COLO668 (cell line): ENCODE data around the gene LIF.

Source experiments
- DNase-seq: peaks from one replicate; lab custom pipeline; 2025; ENCODE audit not compliant: unreplicated experiment; lab: John Stamatoyannopoulos, UW

Gene LIF

DNA sequence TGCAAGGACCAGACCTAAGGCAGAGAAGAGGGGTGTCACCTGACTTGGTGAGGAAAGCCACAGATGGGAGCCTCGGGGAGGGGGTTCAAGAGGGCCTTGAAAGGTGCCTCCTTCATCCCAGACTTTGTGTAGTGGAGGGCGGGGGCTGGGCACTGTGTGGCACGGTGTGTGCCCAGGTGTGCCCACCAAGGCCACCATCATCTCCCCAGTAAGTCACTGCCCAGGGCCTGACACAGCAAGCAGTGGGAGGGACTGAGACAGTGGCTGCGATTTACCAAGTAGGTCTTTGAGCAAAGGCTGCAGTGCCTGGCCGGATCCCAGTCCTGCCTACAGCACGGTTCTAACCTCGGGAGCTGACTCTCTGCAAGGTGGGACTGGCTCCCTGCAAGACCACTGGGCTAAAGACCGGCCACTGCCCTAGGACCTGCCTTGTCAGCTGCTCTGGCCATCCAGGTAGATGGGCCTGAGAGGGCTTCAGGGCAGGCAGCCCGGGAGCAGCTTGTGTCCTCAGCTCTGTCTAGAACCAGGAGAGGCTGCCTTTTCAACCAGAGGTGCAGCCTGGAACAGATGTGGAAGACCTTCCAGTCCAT, 18.7 kb upstream of the LIF start:
- no peak for DNase-seq

DNA sequence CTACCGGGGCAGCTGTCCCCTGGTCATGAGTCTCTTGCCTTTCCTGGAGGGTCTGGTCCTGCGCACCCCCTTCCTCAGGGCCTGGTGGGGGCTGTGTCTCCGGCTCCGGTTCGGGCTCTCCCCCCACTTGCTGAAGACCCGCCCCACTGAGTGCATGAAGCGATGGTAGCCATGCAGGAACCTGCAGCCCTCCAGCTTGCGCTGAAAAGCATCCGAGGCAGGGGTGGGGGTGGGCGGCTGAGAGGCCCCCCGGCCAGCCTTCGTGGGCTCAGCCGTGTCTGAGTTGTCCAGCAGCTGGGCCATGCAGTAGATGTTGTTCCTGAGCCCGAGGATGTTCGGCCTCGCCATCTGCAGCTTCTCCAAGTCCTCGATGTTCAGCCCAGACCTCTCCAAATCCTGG, 17.3 kb upstream of the LIF start:
- DNase-seq, result no peak

DNA sequence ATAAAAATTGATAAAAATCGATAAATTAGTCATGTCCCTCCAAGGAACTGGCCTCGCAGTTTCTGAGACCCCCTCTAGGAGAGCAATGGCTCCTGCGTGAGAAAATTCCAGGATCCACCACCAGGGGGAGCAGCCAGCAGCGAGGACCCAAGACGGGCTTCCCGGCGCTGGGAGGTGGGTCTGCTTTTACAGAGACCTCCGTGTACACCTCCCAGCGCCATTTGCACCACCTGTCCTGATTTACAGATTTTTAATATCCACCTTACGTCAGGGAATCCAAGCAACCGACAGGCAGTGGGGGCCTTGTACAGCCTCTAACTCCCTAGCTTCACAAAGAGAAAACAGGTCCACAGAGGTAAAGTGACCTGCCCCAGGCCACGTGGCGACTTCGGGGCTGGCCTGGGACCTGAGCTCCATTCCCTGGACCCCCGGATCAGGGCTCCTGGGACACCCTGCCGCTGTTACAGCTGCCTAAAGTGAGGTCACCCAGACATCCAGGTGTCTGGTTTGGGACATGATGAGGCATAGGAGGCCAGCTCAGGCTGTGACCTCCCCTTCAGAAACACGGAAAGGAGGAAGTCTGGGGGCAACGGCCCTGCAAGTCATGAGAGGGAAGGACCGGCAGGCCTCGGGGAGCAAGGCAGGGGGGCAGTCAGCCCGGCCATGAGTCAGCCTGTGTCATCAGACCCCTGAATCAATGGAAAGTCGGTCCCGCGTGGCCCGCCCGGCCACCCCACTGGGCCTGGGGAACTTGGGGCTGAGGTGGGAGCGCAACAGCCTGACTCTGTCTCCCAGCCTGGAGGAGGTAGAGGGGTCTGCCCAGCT, 16.6 kb upstream of the LIF start:
- peak; percentile 71 for DNase-seq

DNA sequence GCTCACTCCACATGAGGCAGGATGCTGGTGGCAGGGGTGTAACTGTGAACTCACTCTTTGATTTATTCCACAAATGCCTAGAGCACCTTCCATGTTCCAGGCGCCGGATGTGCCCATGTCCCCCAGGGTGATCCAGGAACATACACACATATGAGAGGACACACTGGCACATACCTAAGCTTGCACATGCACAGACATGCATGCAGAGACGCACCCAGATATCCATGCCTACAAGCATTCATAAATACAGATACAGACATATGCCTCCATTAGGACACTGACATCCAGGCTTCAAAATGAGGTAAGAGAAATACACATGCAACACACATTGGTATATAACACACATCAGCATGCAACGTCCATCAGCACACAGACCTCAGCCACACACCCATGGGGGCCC, 15.6 kb upstream of the LIF start:
- no peak for DNase-seq

DNA sequence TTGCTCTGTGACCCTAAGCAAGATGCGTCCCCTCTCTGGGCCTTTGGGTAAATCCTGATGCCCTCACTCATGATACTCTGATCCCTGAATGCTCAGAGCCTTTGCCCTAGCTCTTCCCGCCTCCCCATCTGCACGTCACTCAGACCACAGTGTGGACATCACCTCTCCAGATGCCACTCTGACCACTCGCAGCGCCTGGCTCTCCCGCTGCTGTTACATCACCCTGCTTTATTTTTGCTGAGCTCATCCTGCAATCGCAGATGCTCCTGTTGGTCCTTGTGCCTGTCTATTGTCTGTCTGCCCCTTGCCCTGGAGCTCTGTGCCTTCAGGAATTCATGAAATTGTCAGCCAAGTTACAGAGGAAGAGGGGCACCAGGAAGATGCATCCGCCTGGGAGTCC, 14.6 kb upstream of the LIF start:
- no peak for DNase-seq

DNA sequence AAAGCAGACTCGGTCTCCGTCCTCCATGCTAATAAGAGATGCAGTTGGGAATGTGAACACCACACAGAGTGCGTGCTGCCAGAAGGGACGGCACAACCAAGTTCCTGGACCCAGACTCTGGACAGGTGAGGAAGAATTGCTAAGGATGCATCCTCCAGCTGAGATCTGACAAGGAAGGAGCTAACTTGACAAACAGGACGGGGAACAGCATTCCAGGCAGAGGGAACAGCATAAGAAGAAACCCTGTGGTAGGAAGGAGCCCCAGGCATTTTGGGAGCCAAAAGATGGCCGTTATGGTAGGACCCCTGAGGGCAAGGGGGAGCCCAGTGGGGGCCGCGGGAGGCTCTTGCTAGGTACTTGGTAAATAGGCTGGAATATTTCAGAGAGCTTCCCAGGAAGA, 14.1 kb upstream of the LIF start:
- DNase-seq, result no peak

DNA sequence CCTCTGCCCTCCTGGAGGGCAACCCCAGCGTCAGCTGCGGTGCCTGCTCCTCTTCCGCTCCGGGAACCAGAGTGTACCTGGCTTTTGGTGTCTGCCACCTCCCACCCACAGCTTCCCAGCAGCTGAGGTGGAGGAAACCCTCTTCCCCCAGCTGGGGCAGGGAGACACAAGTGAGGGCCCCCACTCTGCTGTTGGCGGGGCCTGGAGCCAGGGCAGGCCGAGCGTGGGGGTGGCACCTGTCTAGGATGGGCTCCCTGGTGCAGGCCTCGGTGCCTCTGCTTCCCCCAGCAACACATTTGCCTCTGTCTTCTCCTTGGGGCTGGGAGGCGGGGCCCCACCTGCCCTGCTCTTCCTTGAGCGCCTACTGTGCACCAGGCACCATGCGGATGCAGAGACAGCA, 13.7 kb upstream of the LIF start:
- no peak for DNase-seq

DNA sequence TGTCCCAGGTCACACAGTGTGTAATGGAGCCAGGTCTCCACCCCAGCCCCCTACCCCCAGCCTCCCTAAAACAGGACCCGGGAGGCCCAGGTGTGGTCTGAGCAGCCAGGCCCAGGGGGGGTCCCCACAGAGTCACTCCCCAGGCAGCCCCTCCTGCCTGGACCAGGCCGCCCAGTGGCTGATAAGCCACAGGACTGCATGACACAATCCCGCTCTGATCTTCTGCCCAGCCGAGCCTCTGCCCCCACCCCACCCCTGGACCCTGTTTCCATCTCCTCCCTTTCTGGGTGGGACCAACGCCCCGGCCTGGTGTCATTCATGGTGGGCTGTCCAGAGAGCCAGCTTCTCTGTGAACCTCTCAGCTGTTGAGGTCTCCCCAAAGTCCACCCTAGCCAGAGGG, 7.8 kb upstream of the LIF start:
- no peak for DNase-seq

DNA sequence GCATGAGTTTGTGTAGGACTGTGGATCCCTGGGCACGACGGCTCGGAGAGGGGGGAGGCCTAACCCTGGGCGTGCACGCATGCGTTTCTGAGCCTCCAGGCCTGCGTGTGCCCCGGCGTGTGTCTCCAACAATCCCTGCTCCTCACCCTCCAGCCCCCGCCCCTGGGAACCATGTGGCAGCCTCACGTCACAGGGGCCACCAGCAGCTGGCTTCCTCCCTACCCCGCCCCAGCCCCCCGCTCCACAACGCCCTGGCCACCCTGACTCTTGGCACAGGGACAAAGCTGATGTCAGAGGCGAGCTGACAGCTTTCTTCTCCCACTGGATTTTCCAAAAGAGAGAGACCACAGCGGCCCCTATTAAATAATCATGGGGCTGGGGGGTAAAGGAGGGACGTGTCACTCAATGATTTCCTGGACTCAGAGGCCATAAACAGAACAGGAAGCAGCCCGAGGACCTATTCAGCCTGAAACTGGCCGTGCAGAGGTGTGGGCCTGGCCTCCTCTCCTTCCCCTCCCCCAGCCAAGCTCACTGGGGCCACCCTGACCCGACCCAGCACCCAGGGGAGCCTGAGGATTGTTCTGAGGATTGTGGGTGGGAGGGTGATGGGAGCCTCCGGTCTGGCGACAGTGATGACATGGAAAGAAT, 6.8 kb upstream of the LIF start:
- DNase-seq, result peak; percentile 51

DNA sequence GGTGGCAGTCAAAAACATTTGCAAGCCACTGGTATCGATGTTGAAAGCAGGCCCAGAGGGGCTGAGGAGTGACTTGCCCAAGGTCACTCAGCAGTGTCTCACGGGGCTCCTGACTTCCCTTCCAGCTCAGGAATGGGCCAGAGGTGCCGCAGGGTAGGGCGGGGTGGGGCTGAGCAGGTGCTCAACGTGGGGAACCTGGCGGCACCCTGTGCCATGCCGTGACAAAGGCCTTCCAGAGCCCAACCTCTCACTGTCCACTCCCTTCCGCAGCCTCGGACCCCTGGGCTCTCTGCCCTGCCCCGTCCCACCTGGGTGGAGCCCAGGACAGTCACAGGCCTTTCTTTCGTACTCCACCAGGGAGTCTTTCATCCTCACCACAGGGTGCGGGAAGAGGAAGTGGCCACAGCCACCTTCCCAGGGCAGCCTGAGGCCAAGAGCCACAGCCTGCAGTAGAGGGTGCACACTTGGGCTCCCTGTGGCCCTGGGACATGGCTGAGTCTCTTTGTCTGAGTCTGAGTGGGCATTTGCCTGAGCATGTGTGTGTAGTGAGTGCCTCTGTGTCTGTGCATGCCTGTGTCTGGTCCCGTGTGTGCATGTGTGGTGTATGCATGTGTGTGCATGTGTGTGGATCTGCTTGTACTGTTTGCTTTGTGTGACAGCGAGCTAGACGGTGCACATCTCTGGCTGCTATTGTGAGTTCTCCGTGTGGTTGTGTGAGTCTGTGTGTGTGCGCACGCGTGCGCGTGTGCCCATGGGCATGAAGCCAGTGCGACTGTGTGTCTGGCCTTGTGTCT, 6.0 kb upstream of the LIF start:
- peak; percentile 19 for DNase-seq

DNA sequence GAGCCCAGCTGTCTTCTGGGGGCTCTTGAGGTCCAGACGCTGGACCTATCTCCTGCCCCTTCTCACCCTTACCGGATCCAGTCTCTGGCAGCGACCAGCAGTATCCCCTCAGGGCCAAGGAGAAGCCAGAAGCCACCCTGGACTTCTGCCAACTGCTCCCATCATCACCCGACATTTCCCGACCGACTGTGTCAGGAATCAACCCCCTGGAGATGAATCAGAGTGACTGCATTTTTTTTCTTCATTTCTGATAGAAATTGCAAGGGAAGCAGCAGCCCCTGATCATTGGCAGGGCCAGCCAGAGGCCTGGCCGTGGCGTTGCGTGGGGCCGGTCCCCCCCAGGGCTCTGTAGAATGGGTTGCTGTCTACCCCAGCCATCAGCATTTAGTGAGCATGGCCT, 5.2 kb upstream of the LIF start:
- DNase-seq, result peak; percentile 7

DNA sequence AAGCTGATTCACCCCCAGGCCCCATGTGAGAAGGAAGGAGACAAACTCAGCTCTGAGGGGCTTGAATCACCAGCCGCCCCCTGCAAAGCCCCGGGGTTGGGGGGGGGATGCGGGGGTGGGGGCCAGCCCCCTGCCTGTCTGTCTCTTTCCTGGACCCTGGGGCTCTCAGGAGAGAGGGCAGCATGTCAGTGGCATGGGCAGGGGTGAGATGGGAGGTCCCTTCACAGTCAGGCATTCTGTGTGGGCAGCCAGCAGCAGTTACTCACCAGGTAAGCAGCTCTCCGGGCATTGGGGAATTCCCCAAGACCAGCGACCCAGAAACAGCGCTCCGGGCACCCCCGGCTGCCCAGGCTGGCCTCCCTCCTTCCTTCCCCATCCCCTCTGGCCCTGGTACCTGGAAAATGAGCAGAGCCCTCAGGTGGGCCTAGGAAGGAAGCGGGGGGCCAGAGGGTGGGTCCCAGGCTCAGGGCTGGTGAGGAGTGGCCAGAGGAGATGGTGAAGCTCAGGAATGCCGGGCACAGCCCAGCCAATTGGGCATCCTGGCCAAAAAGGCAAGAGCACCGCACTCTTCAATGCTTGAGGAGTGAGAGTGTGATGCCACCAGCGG, 4.2 kb upstream of the LIF start:
- peak; percentile 14 for DNase-seq

DNA sequence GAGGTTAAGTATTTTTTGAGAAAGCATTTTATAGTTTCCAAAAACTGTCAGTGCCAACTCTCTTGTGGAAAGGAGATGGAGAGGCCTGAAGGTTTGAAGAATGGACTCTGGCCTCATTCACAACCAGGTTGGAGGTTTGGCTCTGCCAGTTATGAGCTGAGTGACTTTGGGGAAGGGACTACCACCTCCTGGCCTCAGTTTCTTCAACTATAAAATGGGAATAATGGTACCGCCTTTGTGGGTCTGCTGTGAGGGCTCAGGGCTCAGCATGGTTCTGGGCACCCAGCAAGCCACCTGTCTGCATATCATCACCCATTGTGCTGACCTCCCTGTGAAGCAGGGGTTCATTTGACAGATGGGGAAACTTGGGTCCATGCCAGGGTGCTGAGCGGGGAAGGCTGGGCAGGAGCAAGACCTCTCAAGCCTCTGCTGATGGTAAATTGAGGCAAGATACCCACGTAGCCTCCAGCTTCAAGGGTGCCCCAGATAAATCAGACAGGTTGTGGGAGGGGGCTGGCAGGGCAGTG, 3.5 kb upstream of the LIF start:
- no peak for DNase-seq

DNA sequence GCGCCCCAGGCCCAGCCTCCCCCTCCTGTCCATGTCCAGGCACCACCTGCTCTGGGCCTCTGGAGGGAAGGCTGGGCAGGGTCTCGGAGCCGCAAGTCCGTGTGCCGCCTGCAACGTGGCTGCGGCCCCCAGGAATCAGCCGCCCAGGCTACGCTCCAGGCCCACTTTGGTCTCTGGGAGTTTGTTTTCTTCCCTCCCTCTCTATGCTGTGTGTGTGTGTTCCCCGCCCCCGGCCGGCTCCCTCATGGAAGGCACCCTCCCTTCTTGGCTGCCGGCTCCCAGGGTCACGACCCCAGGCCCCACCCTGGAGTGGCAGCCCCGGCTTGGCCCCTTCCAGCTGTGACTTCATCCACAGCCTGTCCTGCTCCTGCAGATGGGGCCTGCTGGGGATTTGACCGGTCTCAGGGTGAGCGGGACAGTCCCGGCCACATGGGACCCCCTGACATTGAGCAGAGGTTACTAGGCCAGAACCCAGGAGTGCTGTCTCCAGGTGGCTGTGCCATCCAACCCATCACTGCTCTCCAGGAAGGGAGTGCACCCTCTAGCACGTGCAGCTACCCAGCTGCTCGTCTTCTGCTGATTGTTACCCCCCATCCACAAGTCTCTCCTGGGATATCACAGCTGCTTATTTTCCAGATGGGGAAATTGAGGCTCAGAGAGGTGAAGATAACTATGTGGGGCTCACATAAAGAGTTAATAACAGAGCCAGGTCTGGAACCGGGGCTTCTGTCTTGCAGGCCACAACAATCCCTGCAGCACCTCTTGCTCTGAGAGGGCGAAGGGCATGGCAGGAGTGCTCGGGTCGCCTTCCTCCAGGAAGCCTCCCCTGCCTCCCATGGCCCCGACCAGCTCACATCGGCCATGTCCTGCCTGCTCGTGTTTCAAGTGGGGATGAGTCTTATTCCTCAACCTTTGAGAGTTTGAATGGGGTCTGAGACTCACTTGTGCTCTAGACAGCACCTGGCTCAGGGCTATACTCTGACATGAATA, 2.8 kb upstream of the LIF start:
- no peak for DNase-seq

DNA sequence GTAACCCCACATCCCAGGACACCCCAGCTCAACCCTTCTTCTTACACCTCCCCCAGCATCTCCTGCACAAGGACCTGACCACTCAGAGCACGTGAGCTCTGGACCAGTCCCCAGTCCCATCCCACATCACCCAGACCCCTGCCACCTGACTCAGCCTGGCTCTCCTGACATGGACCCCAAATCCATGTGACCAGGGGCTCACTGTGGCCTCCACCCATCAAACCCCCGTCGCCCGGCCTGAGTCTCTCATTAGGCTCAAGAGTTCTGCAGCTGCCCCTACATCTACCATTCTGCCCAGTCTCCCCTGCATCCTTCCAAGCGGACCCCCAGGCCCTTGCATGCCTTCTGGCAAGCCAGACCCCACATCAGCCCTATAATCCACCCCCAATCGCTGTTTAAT, 1.9 kb upstream of the LIF start:
- DNase-seq, result no peak

DNA sequence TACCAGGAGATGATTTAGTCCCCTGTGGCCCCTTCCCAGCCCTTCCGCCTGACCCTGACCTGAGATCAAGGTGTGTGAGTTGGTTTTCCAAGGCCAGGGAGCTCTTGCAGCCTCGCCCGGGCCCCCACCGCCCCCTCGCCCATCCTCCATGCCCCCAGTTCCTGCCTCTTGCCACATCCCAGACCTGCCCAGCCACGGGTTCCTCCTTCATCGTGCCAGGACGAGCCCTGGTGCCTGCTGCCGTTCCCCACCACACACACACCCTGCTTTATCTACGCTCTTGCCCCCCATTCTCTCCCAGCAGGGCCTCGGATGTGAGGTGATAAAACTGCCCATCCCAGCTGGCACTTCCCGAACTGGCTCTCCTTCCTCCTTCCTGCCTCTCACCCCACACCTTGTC, 1.4 kb upstream of the LIF start:
- no peak for DNase-seq

DNA sequence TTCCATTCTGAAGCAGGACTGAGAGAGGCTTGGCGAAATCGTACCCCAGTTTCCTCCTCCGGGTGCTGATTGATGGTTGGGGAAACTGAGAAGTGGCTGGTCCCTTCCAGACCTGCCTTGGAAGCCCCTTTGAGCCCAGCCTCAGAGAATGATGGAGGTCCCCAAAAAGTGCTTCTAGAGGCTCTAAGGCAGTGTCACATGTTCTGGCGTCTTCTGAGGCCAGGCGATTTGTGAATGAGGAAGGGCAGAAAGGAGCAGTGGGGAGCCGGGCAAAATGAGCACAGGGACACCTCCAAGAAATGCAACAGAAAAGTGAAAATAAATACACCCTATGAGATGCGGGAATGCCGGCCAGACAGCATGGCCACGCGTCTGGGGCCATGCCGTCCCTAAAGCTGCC, 1.0 kb upstream of the LIF start:
- no peak for DNase-seq

DNA sequence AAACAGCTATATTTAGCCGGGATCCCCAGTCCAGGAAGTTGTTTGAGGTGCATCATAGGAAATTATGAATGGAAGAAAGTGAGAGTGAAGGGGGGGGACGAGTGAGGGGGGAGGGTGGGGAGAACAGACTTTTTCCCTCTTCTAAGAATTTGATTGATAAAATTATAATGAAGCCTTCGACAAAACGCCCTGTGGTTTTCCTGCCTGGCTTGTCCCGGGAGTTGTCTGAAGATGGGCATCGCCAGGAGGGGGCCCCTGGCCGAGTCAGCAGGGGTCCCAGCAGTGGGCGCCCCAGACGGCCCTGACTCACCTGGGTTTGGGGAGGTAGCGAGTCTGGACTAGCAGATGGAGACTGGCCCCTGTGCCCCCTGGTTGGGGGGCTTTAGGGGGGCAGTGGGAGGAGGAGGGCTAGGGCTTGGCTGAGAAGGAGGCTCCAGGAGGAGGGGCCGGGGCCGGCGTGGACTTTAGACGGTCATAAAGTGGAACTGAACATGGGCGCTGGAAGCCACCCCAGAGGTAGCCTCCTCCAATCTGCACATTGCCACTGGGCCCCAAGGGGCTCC, 336 bp upstream of the LIF start:
- peak; percentile 17 for DNase-seq

DNA sequence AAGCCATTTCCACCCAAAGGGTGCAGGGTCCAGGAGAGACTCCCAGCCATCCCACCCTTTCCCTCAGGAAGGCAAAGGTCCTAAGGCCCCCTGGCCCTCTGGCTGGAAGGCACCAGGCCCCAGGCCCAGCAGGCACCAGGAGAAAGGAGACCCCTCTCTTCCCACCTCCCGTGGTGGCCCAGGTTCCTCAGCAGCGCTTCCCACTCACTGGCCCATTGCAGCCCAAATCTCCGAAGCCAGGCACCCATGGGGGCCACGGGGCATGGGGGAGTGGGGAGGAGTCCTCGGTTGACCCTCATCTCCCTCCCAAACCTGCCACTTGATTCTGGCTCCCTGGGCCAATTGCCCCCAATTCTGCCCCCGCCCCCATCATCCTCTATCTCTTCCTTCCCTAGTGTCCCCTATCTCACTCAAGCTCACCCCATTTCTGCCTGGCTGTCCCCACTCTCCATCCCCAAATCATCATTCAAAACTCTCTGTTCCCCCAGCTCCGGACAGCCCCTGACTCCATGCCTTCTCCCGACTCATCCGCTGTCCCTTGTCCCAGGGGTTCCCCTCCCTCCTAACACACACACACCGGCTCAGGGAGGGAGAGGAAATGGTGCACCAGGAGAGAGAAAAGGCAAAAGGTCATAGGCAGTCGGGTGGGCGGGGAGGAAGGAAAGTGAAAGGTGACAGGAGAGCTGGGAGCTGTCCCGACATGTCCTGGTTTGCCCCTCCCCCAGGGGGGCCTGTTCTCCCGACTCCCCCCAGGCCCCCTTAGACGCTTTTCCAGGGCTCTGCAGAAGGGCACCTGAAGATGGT, 1.2 kb downstream of the LIF start:
- DNase-seq, result no peak
